Adrenal gland (tissue), 5 donors: ENCODE results near the gene PDCD1.

Experiments used
- CTCF ChIP-seq, 6 experiments: fragments of 450-650 bp in 4 of 6; fragments of 200-600 bp in 2 of 6; sonication (generic) in 1 of 6; IDR thresholded peaks; 1 replicate in 5 of 6; 2 replicates in 1 of 6; pipeline versions ENCODE4 v1.5.1 to v1.8.0; 2016 to 2021; ENCODE audit warnings: antibody characterized with exemption in 6 of 6, mild to moderate bottlenecking in 2 of 6, moderate library complexity in 1 of 6
- POLR2A ChIP-seq, 2 donors: fragments of 450-650 bp; IDR thresholded peaks; one replicate each; pipeline ENCODE4 v1.6.1; 2017; ENCODE audit warnings: antibody characterized with exemption in 2 of 2, mild to moderate bottlenecking in 2 of 2, moderate library complexity in 1 of 2
- donor health status: DM: no; HTN: no; CAD: no.

- no peak for TF ChIP-seq CTCF (IDR thresholded peaks at IDR 0.05)
- TF ChIP-seq POLR2A (IDR thresholded peaks at IDR 0.05), result no peak
Measured at GRCh38 chr2:241862775-241863535, 4.3 kb upstream of the PDCD1 start.
